UCSD-AML1 (cell line): Measurements from ENCODE around the gene CIP2A.

Experiments
- DNase-seq: peaks from one replicate; lab custom pipeline; 2025; ENCODE audit not compliant: unreplicated experiment; lab: John Stamatoyannopoulos, UW

CIP2A gene

DNA sequence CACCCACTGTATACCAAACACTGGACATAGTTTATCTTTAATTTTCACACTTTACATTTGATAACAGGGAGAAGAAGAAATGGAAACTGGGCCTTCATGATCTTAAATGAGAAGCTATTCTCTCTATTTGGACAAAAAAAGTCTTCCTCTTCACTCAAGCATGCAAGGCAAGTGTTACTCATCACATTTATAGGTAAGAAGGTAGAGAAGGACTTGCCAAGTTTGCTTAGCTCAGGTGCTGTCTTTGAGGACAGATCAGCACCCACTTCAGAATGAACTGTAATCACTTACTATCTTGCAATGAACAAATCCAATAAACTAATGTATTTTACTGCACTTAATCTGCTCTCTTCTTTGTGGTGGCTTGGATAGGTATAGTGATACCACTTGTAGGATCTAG lies 77.7 kb downstream of the CIP2A start:
- DNase-seq = no peak

DNA sequence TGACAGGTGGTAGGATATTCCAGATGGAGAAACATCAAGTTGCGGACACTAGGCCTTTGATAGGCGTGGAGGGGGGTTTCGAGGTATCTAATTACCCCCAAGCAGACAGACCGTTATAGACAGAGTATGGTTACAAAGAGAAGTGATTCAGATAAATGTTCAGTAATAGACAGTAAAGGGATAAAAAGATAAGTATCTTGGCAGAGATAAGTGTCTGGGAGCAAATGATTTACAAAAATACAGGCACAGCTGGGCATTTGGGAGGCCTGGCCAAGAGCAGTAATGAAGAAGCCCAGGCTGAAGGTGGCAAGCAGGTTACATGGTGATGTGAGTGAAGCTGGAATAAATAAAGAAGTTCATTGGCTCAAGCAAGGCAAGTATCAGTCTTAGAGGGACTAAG lies 78.2 kb downstream of the CIP2A start:
- no peak for DNase-seq

- DNase-seq = no peak
These were observed 78.7 kb downstream of the CIP2A start, which contains the start of gene MYH15 for GRCh38 chr3:108510496-108510895. Gene MYH15, minus strand, starts transcription at chr3:108510596. Its CDS starts 66 bp downstream, at chr3:108510530.

DNA sequence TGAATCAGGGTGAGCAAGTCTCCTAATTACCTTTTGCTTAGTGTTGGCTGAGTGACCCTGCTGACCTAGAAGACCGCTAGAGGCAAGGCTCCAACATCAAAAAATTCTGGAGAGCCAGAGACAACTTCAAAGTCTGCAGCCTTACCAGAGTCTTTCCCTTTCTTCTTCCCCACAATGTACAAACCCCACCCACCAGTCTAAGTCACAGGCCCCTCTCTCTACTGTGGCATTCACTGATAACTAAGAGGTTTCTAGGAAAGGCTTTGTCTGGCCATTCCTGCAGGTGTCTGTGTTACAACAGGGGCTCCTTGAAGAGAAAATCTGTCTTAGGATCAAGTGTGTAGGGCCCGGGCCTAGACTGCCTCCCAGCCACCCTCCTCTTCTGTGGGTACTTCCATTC lies 79.4 kb downstream of the CIP2A start:
- DNase-seq = no peak

DNA sequence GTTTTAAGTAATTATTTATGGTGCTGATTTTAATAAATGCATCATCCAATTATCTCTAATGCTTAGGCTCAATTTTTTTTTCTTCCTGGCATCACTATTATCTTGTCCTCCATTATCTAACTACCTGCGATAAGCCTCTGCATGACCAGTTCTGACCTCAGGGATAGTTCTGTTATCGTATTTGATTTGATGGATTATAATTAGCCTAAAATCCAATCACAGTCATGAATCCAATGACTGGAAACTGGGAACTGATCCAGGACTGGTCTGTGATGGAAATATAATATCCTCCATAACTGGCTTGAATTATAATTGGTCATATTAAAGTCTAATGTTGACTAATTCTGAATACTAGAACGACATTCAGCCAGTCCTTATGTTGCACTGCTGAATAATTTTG lies 80.0 kb downstream of the CIP2A start:
- no peak for DNase-seq

GRCh38 chr3:108507902-108508301 lies 81.3 kb downstream of the CIP2A start:
- no peak for DNase-seq

- no peak for DNase-seq
These were observed 83.4 kb downstream of the CIP2A start for GRCh38 chr3:108505811-108506210.

DNA sequence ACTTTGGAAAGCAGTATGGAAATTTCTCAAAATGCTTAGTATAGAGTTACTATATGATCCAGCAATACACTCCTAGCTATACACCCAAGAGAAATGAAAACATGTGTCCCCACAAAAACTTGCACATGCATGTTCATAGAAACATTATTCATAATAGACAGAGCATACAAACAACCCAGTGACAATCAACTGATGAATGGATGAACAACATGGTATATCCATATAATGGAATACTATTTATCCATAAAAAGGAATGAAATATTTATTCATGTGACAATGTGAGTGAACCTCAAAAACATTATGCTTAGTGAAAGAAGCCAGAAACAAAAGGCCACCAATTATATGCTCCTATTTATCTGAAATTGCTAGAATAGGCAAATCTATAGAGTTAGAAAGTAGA lies 85.5 kb downstream of the CIP2A start:
- no peak for DNase-seq

DNA sequence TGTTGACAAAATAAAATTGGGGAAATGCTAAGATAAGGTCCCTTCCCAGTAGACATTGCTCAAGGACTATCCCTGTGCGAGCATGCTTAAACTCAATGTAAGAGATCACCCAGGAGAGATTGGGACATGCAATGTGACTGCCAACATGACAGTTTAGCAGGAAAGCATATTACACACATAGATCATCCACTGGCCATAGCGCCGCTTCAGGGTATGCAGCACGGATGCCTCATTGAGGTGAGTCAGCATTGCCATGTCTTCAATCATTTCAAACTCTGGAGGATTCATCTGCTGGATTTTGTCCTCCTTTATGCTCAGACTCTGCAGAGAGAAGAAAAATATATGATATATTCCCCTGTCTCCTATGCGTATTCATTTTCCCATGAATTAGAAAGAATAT lies 87.7 kb downstream of the CIP2A start:
- no peak for DNase-seq

DNA sequence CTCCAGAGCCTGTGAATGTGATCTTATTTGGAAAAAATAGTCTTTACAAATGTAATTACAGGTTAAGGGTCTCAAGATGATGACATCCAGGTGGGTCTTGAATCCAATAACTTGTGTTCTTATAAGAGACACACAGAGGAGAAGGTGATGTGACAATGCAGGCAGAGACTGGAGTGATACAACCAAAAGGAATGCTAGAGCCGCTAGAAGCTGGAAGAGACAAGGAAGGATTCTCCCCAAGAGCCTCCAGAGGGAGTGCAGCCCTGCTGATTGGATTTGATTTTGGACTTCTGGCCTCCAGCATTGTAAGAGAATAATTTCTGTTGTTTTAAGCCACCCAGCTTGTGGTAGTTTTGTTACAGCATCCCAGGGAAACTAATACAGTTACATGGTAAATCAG lies 88.5 kb downstream of the CIP2A start:
- no peak for DNase-seq
